GM18498 (cell line): ENCODE results near the gene ZNF746.
"Not testable (repeated sequence)": the region's sequence is repeated elsewhere in the genome, so short reads cannot be mapped to it uniquely, and the experiment has no call there.

ENCODE experiments used
- ATAC-seq: cut with Tn5 transposase; IDR thresholded peaks from one replicate; pipeline ENCODE4 v1.9.1; 2021; ENCODE audit warnings: mild to moderate bottlenecking, moderate library complexity; ENCODE audit not compliant: unreplicated experiment

ZNF746 gene

DNA sequence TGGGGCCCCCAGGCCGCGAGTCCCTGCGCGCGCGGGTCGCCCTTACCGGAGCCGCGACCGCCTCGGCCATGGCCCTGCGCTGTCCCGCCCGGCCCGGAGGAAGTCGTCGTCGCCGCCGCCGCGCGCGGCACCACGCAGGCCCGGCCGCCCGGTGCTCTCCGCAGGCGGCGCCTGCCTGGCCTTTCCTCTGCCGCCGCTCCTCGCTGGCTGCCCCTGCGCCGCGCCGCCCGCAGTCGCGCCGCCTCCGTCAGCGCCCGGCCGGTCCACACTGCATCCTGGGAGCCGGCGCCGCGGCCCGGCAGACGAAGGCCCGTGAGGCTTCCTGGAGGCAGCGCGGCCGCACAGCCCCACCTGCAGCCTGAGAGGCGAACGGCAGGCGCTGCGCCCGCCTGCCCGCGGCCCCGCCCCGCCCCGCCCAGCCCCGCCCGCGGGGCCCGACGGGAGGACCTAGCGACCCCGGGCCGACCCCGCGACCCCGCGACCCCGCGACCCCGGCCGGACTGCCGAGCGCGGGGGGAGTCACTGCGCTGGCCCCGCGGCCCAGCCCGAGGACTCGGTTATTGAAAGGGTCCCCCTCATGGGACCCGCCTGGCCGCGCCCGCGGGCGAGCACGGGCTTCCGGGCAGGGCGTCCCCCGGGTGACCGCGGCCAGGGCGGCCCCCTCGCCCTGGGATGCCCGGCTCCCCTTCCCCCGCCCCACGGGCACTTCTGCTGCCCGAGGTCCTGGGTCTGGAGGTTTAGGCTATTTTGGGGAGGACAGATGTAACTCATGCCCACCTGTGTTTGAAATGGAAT, at the start of gene ZNF746:
ZNF746 (minus strand) TSS at position 343 of the 795 bp plus-strand sequence; CDS start at position 70, 273 bp downstream.
- peak; percentile 97 for ATAC-seq

DNA sequence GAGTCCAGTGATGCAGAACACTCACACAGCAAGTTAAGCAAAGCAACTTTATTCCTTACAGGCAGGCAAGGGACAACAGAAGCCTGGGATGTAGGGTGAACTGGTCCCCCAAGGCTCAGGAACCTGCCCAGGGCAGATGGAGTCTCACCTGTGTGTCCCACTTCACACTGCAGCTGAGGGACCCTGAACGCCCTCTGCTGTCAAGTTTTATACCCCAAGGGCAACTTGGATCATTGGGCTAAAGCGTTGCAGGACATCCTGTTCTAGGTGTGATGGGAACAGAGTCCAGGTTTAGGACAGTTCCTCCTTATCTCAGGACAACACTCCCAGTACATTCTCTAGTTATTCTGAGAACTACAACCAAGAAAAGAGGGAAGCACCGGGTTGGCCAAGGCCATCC, 49.5 kb upstream of the ZNF746 start:
- ATAC-seq: no peak

DNA sequence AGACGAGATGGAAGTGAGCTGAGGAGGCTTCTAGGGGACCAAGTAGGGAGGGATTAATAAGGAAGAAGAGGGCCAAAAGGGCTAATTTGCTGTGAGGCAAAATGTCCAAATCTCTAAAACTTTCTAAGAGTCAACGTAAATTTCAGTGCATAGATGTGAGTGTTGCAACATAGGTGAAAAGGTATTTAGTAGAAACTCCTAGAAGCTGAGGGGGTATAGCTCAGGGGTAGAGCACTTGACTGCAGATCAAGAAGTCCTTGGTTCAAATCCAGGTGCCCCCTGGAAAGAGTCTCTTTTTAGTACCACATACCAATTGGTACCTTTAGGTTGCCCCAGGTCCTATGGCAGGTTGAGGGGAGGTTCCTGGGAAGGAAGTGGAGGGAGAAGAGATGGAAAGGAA, 48.7 kb upstream of the ZNF746 start:
- ATAC-seq: no peak

DNA sequence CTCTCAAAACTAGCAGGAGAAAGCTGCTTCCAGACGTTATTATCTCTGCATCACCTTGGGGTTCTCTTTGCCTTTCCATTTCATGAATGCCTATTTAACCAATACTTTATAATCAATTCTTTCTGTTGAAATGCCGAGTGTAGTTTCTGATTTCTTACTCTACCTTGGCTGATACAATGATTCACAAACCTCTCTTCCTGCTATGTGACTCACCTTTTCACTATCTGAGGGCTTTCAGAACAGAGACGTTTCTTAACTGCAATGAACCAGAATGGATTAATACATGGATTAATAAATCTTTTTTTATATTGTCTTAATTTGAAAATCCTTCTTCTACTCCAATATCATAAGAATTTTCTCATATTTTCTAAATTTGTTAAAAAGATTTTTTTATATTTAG, 46.4 kb upstream of the ZNF746 start:
- no peak for ATAC-seq

DNA sequence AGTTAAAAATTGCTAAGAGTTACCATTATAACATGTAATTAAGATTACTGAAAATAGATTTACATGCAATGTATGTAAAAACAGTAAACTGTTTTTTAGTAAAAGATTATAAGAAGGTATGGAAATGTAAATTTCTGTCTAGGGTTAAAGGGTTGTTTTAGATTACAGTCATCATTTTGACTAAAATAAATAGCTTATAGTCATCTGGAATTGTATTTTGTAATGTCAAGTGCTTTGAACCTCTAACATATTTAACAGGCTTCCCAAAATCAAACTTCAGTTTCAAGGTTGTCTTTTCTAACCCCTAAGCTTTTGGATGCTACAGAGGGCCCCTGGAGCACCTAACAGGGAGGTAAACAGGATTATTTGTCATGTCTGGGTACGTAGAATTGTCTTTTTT, 35.0 kb upstream of the ZNF746 start:
- no peak for ATAC-seq

DNA sequence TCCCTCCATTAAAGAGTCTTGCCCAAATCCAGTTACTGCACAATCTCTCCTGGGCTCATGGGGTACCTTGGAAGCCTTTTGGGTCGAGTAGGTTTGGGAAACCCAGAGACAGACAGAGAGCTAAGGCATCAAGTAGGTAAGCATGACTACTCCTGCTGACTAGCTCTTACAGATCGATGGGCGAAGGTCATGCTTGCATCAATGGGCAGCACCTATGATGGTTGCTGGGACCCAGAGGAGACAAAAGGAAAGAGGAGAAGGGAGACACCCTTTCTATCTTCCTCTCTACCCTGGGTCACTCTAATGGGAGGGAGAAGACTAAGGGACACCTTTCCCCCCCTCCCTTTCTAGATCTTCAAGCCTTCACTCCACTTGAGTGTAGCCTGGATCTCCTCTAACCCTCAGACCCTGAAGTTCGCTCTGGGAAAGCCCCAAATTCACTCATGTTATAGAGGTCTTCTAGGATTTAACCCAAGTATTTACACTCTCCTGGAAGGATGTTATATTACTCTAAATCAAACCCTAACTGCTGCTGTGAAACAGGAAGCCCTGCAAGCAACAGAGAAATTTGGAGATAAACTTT, 31.6 kb upstream of the ZNF746 start:
- no peak for ATAC-seq

DNA sequence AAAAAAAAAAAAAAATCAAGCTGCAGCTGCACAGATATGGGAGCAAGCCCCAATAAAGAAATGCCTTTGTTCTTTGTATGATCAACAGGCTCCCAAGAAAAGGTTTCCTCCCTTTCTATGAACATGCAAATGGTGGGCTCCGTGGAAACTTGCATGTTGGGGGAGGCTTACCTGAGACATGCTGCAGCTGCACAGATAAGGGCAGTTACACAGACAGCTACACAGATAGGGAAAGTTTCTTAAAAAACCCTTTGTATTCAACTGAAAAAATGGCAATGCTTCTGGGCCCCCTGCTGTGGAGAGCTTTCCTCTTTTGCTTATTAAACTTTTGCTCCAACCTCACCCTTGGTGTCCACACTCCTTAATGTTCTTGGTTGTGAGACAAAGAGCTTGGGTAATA, 29.8 kb upstream of the ZNF746 start:
- no peak for ATAC-seq

DNA sequence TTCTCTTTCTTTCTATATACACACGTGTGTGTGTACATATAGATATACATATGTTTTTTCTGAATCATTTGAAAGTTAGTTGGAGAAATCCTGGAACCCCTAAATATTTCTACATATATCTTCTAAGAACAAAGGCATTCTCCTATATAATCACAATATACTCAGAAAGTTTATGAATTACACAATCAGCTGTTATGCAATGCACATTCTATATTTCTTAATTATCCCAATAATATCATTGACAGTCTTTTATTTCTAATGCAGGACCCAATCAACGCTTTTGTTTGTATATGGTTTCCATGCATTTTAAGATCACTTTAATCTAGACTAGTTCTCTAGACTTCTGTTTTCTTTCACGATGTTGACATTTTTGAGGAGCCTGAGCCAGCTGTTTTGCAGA, 27.7 kb upstream of the ZNF746 start:
- no peak for ATAC-seq

DNA sequence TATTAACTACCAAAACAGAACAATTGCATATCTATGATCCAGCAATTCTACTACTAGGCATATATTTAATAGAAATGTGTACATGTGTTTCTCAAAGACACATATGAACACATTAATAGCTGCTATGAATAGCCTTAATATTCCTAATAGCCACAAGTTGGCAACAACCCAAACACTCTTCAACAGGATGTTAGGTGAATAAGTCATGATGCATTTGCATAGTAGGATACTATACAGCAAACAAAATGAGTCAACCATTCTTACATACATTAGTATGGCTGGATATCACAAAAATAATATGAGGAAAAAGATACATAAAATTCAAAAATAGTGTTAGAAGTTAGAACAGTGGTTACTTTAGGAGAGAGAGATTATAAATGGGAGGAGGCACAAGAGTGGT, 26.8 kb upstream of the ZNF746 start:
- no peak for ATAC-seq

DNA sequence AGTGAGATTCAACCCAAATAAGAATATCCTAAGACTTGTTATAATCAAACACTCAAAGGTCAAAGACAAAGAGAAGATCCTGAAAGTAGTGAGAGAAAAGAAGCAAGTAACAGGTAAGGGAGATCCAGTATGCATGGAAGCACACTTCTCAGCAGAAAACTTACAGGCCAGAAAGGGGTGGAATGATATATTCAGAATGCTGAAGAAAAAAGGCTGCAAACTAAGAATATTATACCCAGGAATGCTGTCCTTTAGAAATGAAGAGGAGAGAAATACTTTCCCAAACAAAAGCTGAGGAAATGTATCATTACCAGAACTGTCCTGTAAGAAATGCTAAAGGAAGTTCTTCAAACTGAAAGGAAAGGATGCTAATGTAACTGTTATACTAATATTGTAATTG, 12.6 kb upstream of the ZNF746 start:
- ATAC-seq: no peak

DNA sequence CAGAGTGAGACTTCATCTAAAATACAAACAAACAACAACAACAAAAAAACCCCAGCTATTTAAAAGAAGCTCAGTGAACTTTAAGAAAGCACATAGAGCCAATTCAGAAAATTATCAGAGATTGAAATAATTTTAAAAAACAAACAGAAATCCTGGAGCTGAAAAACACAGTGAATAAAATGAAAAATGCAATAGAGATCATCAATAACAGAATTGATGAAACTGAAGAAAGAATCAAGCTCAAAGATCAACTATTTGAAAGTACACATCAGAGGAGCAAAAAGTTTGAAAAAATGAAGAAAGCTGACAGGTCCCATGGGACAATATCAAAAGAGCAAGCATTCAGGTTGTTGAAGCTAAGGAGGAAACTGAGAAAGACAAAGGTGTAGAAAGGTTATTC, 12.2 kb upstream of the ZNF746 start:
- ATAC-seq: no peak

DNA sequence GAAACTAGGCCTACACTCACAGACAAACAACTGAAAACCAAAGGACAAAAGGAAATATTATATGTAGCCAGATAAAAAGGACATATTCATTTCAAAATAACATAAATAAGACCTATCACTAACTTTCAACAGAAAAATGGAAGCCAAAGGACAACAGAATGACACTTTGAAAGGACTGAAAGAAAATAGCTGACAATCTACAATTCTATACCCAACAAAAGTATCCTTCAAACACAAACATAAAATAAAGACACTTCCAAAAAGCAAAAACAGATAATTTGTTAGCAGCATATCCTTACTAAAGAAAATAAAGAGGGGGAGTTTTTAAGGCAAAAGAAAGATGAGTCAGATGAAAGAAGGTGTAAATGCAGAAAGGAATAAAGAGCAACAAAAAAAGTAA, 7.9 kb upstream of the ZNF746 start:
- no peak for ATAC-seq

DNA sequence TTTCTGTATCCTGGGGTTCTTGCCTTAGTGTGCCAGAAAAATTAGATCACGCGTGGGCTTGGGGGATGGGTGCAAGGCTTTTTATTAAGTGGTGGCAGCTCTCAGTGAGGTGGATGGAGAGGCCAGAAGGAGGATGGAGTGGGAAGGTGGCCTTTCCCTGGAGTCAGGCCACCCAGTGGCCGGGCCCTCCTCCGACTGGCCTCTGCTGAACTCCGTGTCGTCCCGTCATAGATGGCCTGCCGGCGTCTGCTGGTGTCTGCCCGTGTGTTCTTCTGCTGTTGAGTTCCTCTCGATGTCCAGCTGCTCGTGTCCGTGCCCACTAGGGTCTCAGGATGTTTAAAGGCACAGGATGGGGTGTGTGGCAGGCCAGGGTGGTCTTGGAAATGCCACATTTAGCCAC, 4.0 kb upstream of the ZNF746 start:
- no peak for ATAC-seq

DNA sequence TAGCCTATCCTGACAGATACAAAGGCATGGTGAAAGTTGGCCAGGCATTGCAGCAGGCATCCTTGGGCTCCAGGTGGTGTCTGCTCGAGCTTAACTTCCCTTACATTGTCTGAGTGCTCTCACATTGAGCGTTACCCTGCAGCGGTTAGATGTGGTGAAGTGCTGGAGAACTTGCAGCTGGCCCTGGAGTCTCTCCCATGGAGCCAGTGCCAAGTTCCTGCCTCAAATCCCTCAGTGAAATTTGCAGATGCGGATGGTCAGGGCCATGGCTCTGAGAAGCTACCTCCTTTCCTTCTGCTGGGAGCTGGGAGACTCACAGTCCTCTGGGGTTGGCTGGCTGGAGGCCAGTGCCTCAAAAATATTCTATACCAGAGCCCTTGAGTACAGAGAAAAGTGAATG, 3.3 kb upstream of the ZNF746 start:
- no peak for ATAC-seq

DNA sequence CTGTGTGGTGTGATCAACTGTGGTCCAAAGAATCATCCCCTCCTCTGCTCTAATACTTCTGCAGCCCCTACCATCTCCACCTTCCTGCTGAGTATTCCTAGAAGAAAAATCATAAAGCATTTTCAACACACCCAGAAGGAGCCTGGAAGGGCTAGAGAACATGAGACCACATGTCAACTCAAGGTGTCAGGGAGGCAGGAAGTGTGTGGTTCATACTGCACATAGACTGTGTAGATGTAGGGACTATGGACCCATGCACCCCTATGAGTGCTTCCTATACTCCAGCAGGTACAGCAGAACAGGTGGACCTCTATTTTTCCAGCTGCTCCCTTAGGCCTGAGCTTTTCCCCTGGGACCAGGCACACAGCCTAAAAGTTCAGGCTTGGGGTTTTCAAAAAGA, 2.6 kb upstream of the ZNF746 start:
- ATAC-seq: no peak

DNA sequence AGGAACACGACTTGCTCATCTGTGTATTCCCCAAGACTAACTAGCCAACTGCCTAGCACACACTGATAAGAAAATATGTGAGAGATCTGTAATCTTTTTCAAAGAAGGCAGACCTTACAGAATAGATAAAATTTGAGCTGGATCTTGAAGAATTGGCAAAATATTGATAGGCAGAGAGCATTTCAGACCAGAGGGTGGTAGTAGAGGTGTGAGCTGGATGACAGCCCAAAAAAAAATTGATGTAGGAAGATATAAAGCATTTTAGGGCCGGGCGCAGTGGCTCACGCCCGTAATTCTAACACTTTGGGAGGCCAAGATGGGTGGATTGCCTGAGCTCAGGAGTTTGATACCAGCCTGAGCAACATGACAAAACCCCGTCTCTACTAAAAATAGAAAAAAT, 1.2 kb upstream of the ZNF746 start:
- no peak for ATAC-seq

DNA sequence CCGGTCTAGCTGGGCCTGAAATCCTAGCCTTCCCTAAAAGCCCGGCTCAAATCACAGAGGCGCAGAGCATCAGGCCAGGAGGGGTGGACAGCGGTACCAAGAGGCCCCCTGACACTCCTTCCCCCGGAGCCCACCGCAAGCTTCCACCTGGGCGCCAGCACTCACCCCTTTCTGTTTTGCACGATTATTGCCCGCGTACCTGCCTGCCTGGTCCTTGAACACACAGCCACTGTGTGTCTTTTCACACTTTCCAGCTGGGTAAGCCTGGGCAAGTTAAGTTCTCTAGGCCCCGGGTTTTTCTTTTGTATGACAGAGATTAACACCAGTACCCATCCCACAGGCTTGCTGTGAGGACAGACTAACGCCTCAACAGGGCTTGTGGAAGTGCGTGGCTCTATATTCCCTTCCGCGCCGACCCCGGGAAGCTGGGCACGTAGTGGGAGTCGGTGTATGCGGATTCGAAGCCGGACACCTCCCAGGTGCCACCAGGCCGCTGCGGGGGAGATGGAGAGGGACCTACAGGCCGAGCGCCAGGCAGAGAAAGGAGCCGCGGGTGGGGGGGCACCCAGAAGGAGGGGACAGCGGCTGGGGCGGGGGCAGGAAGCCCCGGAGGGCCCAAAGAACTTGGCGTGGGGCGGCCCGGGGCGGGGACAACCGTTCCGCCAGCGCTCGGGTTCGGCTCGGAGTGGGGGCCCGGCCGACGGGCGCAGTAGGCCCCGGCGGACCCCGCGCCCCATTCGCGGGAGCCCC, 792 bp downstream of the ZNF746 start:
- peak; percentile 43 for ATAC-seq

DNA sequence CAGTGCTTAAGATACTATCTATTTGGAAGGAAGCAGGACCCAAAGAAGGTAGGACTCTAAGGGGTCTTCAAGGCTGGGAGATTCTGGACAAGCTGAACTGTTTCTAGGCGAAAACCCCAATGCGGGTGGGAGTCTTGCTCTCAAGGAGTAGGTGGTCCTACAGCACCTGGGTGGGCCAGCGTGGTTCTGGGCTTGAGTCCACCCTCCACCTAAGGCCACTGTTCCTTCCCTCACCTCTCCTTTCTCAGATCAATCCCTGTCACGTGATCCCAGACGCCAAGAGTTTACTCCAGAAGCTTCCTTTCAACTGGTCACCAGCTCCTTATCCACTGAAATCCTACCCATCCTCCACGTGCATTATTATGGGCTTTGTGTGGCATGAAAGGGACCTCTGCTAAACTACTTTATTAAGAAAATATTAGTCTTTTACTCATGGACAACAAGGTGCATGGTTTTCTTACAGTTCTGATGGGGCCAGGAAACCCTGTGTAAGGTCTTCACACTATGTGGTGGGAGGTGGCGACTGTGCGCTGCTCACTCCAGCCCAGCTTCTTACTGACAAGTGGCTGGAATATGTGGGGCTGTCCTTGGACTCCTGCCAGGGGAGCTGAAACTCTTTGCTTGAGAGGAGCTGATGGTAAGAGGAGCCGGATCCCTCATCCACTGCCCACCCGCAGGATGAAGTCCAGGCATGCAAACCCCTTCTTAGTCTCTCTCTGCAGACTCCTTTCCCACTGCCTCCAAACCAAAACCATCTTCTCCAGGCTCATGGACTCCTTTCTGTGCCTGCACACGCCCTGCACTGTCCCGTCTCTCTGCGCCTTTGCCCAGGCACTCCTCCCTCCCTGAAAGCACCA, 1.6 kb downstream of the ZNF746 start:
- ATAC-seq: no peak

DNA sequence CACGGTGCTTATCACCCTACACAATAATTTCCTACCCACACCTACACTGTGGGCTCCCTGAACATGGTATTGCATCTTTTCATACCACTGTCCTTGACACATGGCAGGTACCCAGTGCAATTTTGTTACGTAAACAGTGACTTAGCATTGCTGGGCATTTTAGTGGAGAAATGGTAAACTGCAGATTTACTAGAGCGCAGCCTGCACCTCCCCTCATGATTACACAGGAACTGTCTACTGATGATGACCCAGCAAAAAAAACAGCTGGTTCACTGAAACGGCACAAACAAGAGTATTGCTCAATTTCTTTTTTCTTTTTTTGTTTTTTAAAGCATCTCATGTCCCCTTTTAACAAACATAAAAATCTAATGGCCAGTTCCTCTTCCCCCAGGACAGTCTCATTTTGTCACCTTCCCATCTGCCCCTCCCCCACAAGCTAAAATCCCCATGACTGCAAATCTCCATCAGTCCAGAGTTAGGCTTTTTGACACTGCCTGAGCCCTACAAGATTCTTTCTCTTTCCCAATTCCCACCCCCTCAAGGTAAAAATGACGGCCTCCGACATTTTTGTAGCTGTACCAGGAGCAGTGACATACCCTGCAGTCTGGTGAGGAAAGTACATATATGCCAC, 2.8 kb downstream of the ZNF746 start:
- no peak for ATAC-seq

DNA sequence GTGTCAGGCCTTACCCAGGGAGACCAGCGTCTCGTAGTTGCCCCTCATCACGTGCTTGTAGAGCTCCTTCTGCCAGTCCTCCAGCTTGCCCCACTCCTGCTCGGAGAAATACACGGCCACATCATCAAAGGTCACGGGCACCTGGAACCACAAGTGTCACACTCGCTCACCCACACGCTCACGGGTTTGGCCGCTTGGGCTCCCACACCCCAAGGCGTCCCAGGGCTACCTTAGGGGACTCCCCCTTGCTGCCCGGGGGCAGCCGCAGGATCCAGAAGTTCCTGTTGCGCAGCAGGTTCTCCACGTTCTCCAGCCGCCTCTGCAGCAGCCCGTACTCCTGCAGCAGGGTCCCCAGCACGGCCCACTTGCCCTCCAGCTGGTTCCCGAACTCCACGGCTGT, 3.6 kb downstream of the ZNF746 start:
- not testable (repeated sequence) for ATAC-seq

DNA sequence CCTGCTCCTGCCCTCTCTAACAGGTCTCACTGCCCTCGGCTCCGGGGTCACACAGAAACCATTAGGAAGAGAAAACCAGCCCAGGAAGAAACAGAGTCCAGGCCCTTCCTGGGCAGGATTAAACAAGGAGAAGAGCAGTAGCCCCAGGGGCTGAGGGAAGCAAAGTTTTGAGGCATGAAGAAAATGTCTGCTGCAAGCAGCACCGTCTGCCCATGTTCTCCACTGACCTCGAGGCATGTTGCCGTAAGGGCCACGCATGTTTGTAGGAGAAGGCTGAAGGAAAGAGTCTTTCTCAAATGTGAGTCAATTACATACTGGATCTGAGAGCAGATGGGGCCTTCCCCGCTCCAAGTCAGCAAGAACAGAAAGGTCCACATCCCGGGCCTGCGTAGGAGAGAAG, 4.2 kb downstream of the ZNF746 start:
- no peak for ATAC-seq
